AG09309 (cell line): ENCODE measurements around the gene BTBD9.

Experiments
- DNase-seq: peaks from one replicate; pipeline ENCODE4 v3.0.0-alpha.2; 2010; ENCODE audit warnings: low read depth
- H3K4me3 ChIP-seq: 2 replicates; pipeline ENCODE4 v1.5.1; 2011; ENCODE audit warnings: mild to moderate bottlenecking, low read depth, low read length, moderate library complexity; ENCODE audit not compliant: control insufficient read depth
- CTCF ChIP-seq: IDR thresholded peaks from 2 replicates; pipeline ENCODE4 v1.5.1; 2011; ENCODE audit warnings: mild to moderate bottlenecking, low read depth, low read length, inconsistent platforms; ENCODE audit not compliant: insufficient read depth, control insufficient read depth; ENCODE audit errors: missing control alignments

BTBD9 gene

GRCh38 chr6:38638941-38639497, 710 bp downstream of the BTBD9 start:
- no peak for DNase-seq
- TF ChIP-seq CTCF: no peak
- H3K4me3 ChIP-seq: peak overlapping the region; percentile 70

GRCh38 chr6:38637756-38638155, 2.0 kb downstream of the BTBD9 start:
- H3K4me3 ChIP-seq: no peak overlapping the region
- no peak for DNase-seq
- no peak for TF ChIP-seq CTCF

- H3K4me3 ChIP-seq: no peak overlapping the region
- DNase-seq: no peak
- TF ChIP-seq CTCF: no peak
These were observed 3.7 kb downstream of the BTBD9 start for GRCh38 chr6:38636027-38636426.

GRCh38 chr6:38634518-38634917, 5.2 kb downstream of the BTBD9 start:
- DNase-seq: no peak
- no peak overlapping the region for H3K4me3 ChIP-seq
- TF ChIP-seq CTCF: no peak

- no peak for TF ChIP-seq CTCF
- no peak for DNase-seq
- H3K4me3 ChIP-seq: no peak overlapping the region
These were observed 7.2 kb downstream of the BTBD9 start for GRCh38 chr6:38632490-38632889.

- H3K4me3 ChIP-seq: no peak overlapping the region
- no peak for DNase-seq
- TF ChIP-seq CTCF: no peak
These were observed 8.4 kb downstream of the BTBD9 start for GRCh38 chr6:38631186-38631783.
